HG03159 (cell line): ENCODE results near the gene SPATA32.
A peak's percentile ranks its signal among the peaks of the same experiment; 100 is the strongest.
"Not testable (repeated sequence)": the region's sequence is repeated elsewhere in the genome, so short reads cannot be mapped to it uniquely, and the experiment has no call there.

Experiments used
- ATAC-seq: cut with Tn5 transposase; IDR thresholded peaks from one replicate; pipeline ENCODE4 v1.9.1; 2021; ENCODE audit warnings: mild to moderate bottlenecking, moderate library complexity; ENCODE audit not compliant: unreplicated experiment

SPATA32 gene

GRCh38 chr17:45261577-45262515, at the start of gene SPATA32:
Gene SPATA32, minus strand, starts transcription at chr17:45262094. Its CDS starts 78 bp downstream, at chr17:45262016.
- peak; percentile 46 for ATAC-seq

- ATAC-seq: no peak
These were observed 49.5 kb upstream of the SPATA32 start for GRCh38 chr17:45311401-45311759.

- no peak for ATAC-seq
These were observed 48.8 kb upstream of the SPATA32 start for GRCh38 chr17:45310380-45311324.

GRCh38 chr17:45309400-45309799, 47.5 kb upstream of the SPATA32 start:
- ATAC-seq: no peak

GRCh38 chr17:45308840-45309239, 46.9 kb upstream of the SPATA32 start:
- no peak for ATAC-seq

DNA sequence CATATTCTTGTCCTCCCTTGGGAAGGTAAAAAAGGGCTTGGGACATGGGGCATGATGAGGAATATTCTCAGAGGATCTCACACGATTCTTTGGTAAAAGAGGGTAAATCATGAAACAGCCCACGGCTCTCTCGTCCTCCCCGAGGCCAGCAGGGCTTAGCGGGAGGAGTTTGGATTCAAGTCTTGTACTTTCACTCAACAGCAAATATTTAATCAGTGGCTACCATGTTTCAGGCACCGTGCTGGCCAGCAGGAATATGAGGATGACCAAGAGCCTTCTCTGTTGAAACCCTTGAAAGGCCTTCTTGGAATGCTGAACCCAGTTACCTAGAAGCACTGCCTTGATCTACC, 46.1 kb upstream of the SPATA32 start:
- ATAC-seq: no peak

- ATAC-seq: no peak
These were observed 45.6 kb upstream of the SPATA32 start for GRCh38 chr17:45307290-45308015.

- no peak for ATAC-seq
These were observed 44.7 kb upstream of the SPATA32 start for GRCh38 chr17:45306623-45307022.

- no peak for ATAC-seq
These were observed 44.2 kb upstream of the SPATA32 start for GRCh38 chr17:45306094-45306493.

GRCh38 chr17:45305530-45306087, 43.7 kb upstream of the SPATA32 start:
- ATAC-seq: no peak

- peak; percentile 58 for ATAC-seq
These were observed 40.8 kb upstream of the SPATA32 start for GRCh38 chr17:45302649-45303173.

- ATAC-seq: not testable (repeated sequence)
These were observed 40.3 kb upstream of the SPATA32 start for GRCh38 chr17:45302220-45302619.

DNA sequence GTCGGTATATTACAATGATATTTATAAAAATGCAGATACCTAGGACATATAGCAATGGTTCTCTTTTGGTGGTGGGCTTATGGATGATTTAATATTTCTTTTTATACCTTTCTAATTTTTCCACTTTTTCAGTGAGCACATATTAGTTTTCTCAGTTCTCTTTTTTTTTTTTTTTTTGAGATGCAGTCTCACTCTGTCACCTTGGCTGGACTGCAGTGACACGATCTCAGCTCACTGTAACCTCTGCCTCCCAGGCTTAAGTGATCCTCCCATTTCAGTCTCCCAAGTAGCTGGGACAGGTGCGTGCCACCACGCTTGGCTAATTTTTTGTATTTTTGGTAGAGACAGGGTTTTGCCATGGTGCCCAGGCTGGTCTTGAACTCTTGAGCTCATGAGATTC, 39.8 kb upstream of the SPATA32 start:
- no peak for ATAC-seq

DNA sequence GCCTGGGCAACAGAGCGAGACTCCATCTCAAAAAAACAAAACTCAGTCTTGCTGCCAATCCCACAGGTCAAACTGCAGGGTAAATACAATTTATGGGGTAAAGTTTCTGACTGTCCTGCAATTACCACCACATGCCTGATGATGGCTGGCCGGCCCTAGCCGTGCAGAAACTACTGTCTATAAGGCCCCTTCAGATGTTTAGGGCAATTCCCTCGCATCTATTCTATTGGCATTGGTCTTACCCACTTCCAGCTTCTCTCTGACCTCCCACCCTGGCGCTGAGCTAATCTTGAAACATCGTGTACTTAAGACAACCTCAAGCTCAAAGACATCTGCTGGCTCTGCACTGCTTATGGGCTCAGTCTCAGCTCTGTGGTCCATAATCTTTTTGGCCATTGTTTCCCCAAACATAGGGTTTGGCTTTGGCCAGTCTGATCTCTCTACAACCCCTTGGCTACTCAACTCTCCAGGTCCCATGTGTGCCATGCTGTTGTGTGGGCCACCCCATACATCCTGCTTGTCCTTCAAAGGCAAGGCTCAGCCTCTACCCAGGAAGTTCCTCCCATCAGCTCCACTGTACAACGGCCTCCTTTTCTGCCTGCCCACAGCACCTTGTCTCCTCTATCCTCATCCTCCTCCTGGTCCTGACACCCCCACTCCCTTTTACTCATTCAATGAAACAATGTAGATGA, 38.3 kb upstream of the SPATA32 start:
- ATAC-seq: no peak

DNA sequence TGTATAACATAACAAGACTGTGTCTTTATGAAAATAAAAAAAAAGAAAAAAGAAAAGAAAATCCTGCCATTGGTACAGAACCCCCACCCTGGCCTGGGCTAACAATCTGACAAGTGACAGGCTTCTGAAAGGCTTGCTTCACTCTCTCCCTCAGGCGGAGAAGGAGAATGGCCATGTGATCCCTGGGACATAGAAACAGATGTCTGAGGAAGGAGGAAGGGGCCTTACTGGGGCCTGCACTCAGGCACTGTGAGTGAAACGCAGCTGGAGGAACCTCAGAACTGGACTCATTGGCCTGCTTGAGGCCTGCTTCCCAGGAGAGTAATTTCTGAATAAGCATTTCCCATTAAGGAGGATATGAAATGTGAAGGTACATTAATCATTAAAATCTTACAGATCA, 37.5 kb upstream of the SPATA32 start:
- no peak for ATAC-seq

- ATAC-seq: no peak
These were observed 36.8 kb upstream of the SPATA32 start for GRCh38 chr17:45298546-45299285.

DNA sequence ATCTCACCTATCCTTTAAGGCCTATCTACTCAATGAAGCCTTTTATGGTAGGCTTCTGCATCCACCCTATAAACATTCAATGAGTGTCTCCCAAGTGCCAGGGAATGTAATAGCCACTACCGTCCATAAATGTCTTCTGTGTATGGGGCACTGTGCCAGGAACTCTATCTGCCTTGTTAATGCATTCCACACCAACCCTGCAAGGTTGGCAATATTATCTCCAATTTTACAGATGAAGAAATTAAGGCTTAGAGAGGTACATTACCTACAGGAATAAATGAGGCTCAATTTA, 34.9 kb upstream of the SPATA32 start:
- no peak for ATAC-seq

- no peak for ATAC-seq
These were observed 34.3 kb upstream of the SPATA32 start for GRCh38 chr17:45296003-45296832.

GRCh38 chr17:45294506-45294905, 32.6 kb upstream of the SPATA32 start:
- ATAC-seq: no peak
